ENCODE results near the gene ADGRL2. TPM values are rescaled to one million over a fixed set of nuclear protein-coding genes. Genes with fewer than 3 reads are reported as not detected.

Gene ADGRL2
- total RNA-seq, 1 experiment from 2014 or later, result 0.20 TPM

GRCh38 chr1:81948495-81948894 lies 147.8 kb downstream of the ADGRL2 start:
- Histone ChIP-seq H3K4me3 (replicated peaks in 1 of 2; ENCODE audit: low read depth in 1 of 2, low read length in 2 of 2) (no peak overlapping the region), H3K27me3 (ENCODE audit: insufficient read depth, low read length) (peaks cover 2% of the 10 kb centered on the region; the same call in 1 of the 2 replicates), H4K20me1 (ENCODE audit: insufficient read depth) (no peaks in the 10 kb centered on the region), H3K9me2 (ENCODE audit: insufficient read depth) (no peaks in the 10 kb centered on the region), H3K9ac (ENCODE audit: low read length) (no peak overlapping the region), H3K4me1 (ENCODE audit: control insufficient read depth in 1 of 2, insufficient read depth in 2 of 2, low read length in 2 of 2) (no peaks in the 10 kb centered on the region), H3K9me3 (ENCODE audit: control insufficient read depth in 1 of 2, insufficient read depth in 1 of 2, low read depth in 1 of 2, low read length in 2 of 2) (no peaks in the 10 kb centered on the region), H3K27ac (ENCODE audit: low read depth, low read length) (no peak overlapping the region), H3K36me3 (ENCODE audit: control insufficient read depth in 1 of 2, insufficient read depth in 2 of 2, low read length in 2 of 2) (no peaks in the 10 kb centered on the region), H3K79me2 (ENCODE audit: insufficient read depth, low read length) (no peaks in the 10 kb centered on the region), H3K4me2 (ENCODE audit: low read length) (no peak overlapping the region), H2AFZ (ENCODE audit: low read depth, low read length, poor library complexity, severe bottlenecking) (no peak overlapping the region)
- CTCF ChIA-PET, result no interaction called here
- TF ChIP-seq EZH2phosphoT487 (IDR thresholded peaks at IDR 0.05; ENCODE audit: borderline replicate concordance) (no peak), JUND (IDR thresholded peaks at IDR 0.05) (no peak), ZFX (IDR thresholded peaks at IDR 0.05) (no peak), SP1 (IDR thresholded peaks at IDR 0.05; ENCODE audit: low read depth) (no peak), CTCF (IDR thresholded peaks at IDR 0.05 in 2 of 3, conservative IDR thresholded peaks at IDR 0.05 in 1 of 3; ENCODE audit: borderline replicate concordance in 1 of 3, insufficient read depth in 1 of 3, low read depth in 2 of 3, low read length in 2 of 3) (no peak), ATF3 (IDR thresholded peaks at IDR 0.05) (no peak), YY1 (IDR thresholded peaks at IDR 0.05; ENCODE audit: extremely low read depth, insufficient replicate concordance, low read depth, low read length) (no peak), MAX (IDR thresholded peaks at IDR 0.05) (no peak), REST (IDR thresholded peaks at IDR 0.05; ENCODE audit: low read depth) (no peak), ZNF274 (IDR thresholded peaks at IDR 0.05; ENCODE audit: low read depth, low read length) (no peak), SRF (IDR thresholded peaks at IDR 0.05; ENCODE audit: low read depth) (no peak), POLR2AphosphoS5 (IDR thresholded peaks at IDR 0.05; ENCODE audit: low read depth, low read length) (no peak), SIN3A (IDR thresholded peaks at IDR 0.05; ENCODE audit: low read depth) (no peak)
- POLR2A ChIA-PET, result no interaction called here
- ATAC-seq (no peak), DNase-seq (ENCODE audit: low read depth, low spot score) (no peak)
- intact Hi-C loops (cut with micrococcal nuclease), result no loop called here
- no TSS peak for BruUV-seq (replicated peaks)
- RAD21 ChIA-PET (ENCODE audit: low non-redundant PET in 1 of 2, low total read pairs in 2 of 2, uncharacterized antibody in 2 of 2, unreplicated experiment in 2 of 2), result no interaction called here
